ENCODE measurements around the gene MALRD1.

MALRD1 gene

DNA sequence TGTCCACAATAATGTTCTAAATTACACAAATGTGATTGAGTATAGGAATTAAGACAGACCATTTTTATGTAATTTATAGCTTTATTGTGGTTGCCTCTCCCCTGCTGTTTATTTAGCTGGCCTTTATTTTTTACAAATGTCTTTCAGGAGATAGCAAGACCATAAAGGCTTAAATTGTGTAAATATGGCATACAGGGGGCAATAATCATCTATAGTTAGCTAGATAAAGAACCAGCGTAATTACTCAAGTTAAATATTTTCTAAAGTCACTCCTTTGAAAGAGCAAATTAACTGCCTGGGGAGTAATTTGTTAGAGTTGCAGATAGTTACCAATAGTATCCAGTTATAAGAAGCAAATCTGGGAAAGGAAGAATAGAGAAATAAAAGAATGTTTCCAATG lies at the start of gene MALRD1:
TSS of gene MALRD1 (plus strand) at position 313 of the 400 bp plus-strand sequence. CDS start 138 bp downstream, outside the sequence.
- in situ Hi-C loops (cut with HindIII; ENCODE audit: low sequenced_read_pairs), result no loop called here
- H3K4me3 ChIP-seq (ENCODE audit: low read depth, low read length), result no peak within 1 kb of the TSS
- no peak for DNase-seq (ENCODE audit: low read depth, low spot score)
- TF ChIP-seq, protein P1, sequence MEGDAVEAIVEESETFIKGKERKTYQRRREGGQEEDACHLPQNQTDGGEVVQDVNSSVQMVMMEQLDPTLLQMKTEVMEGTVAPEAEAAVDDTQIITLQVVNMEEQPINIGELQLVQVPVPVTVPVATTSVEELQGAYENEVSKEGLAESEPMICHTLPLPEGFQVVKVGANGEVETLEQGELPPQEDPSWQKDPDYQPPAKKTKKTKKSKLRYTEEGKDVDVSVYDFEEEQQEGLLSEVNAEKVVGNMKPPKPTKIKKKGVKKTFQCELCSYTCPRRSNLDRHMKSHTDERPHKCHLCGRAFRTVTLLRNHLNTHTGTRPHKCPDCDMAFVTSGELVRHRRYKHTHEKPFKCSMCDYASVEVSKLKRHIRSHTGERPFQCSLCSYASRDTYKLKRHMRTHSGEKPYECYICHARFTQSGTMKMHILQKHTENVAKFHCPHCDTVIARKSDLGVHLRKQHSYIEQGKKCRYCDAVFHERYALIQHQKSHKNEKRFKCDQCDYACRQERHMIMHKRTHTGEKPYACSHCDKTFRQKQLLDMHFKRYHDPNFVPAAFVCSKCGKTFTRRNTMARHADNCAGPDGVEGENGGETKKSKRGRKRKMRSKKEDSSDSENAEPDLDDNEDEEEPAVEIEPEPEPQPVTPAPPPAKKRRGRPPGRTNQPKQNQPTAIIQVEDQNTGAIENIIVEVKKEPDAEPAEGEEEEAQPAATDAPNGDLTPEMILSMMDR (IDR thresholded peaks at IDR 0.05; ENCODE audit: low read depth, low read length), result no peak

DNA sequence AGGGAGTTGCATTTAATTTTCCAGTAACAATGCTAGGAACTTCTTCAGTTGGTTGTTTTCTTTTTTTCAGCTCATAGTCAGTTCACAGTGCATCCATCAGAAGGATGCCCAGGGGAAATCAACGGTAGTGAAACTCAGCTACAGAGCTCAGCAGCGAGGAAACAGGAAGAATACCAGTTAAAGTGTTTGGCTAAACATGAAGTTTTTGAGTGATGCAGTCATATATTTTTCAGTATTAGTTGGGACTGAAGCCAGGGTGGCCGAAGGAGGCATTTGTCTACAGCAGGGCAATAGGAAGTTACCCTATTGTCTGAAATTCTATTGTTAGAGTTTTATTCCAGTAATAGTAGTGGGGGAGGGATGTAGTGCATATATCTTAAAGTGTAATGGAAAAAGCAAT lies 45.3 kb upstream of the MALRD1 start:
- DNase-seq (ENCODE audit: low read depth, low spot score), result no peak
- H3K4me3 ChIP-seq (ENCODE audit: low read depth, low read length), result no peak overlapping the region
- TF ChIP-seq, protein P1 (IDR thresholded peaks at IDR 0.05; ENCODE audit: low read depth, low read length), result no peak
- in situ Hi-C loops (cut with HindIII; ENCODE audit: low sequenced_read_pairs), result no loop called here

DNA sequence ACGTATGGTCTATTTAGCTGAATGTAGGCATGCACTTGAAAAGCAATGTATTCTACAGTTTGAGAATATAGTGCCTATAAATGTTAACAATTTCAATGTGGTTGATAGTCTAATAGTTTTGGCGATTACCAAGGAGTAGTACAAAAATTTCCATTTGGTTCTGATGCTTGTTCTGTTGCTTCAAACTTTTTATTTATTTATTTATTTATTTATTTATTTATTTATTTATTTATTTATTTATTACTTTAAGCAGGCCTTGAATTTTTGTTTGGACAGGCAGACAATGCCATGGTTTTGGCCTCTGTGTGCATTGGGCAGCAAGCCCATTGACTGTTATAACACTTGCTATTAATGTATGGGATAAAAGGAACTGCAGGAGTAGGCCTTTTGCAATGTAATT lies 36.5 kb upstream of the MALRD1 start:
- in situ Hi-C loops (cut with HindIII; ENCODE audit: low sequenced_read_pairs), result no loop called here
- TF ChIP-seq, protein P1 (IDR thresholded peaks at IDR 0.05; ENCODE audit: low read depth, low read length), result no peak
- DNase-seq (ENCODE audit: low read depth, low spot score), result no peak

DNA sequence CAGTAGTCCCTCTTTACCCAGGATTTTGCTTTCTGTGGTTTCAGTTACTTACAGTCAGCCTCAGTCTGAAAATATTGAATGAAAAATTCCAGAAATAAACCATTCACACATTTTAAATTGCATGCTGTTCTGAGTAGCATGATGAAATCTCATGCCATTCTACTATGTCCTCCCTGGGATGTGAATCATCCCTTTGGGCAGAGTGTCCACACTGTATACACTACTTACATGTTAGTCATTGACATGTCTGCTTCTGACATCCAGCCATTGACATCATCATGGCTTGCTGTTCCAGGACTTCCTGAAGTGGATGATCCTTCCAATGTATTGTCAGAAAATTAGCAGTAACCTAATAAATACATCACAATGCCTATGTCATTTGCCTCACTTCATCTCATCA lies 34.6 kb upstream of the MALRD1 start:
- TF ChIP-seq, protein P1 (IDR thresholded peaks at IDR 0.05; ENCODE audit: low read depth, low read length), result no peak
- H3K4me3 ChIP-seq (ENCODE audit: low read depth, low read length), result no peak overlapping the region
- DNase-seq (ENCODE audit: low read depth, low spot score), result peak; percentile 27
- in situ Hi-C loops (cut with HindIII; ENCODE audit: low sequenced_read_pairs), result no loop called here

More for the DNA sequence above, 36.5 kb upstream of the MALRD1 start:
- no peak overlapping the region for H3K4me3 ChIP-seq (ENCODE audit: low read depth, low read length)

DNA sequence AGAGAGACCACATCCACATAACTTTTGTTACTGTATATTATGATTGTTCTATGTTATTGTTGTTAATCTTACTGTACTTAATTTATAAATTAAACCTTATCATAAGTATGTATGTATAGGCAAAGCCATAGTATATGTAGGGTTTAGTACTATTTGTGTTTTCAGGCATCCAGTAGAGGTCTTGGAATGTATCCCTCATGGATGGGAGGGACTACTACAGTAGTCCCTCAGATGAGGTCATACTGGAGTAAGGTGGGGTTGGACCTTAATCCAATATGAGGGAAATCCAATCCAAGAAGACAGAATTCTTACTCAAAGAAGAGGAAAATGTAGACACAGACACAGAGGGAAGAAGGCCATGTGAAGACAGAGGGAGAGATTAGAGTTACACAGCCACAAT lies 34.1 kb upstream of the MALRD1 start:
- no peak overlapping the region for H3K4me3 ChIP-seq (ENCODE audit: low read depth, low read length)
- TF ChIP-seq, protein P1 (IDR thresholded peaks at IDR 0.05; ENCODE audit: low read depth, low read length), result no peak
- in situ Hi-C loops (cut with HindIII; ENCODE audit: low sequenced_read_pairs), result no loop called here
- DNase-seq (ENCODE audit: low read depth, low spot score), result no peak

DNA sequence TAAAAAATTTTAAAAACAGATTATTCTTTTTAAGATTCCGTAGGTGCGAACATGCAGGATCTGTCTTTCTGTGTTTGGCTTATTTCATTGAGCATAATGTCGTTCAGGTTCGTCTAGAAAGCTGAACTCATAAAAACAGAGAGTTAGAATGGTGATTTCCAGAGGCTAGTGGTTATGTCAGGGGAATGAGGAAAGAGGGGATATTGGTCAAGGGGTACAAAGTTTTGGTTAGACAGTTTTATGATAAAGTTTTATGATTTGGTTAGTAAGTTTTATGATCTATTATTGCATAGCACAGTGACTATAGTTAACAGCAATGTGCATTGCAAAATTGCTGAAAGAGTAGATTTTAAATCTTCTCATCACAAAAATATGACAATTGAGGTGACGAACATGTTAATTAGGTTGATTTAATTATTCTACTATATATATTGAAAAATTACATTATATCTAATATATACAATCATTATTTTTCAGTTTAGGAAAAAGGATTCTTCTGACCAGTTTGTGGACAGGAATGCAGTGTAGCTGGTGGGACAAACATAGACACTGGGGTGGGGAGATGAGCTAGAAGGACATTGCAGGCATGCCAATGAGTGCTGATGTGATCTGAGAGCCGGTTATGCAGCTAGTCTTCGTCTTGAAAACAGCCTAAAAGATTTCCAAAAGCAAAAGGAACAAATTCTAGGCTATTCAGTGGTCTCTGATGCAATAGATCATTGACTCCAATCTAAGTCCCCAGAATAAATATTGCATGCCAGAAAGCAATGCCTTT lies 31.3 kb upstream of the MALRD1 start:
- TF ChIP-seq, protein P1 (IDR thresholded peaks at IDR 0.05; ENCODE audit: low read depth, low read length), result no peak
- no peak for DNase-seq (ENCODE audit: low read depth, low spot score)

More for the DNA sequence above, 31.3 kb upstream of the MALRD1 start:
- H3K4me3 ChIP-seq (ENCODE audit: low read depth, low read length), result no peak overlapping the region
- in situ Hi-C loops (cut with HindIII; ENCODE audit: low sequenced_read_pairs), result no loop called here

All from astrocyte of the spinal cord (primary cell).